Effector memory CD8-positive, alpha-beta T cell (primary cell): ENCODE measurements around the gene DQX1.

Experiments
- ATAC-seq: fragments of 150-1000 bp; cut with Tn5 transposase; replicated peaks from 2 replicates; pipeline ENCODE4 v1.10.0; 2021; ENCODE audit warnings: mild to moderate bottlenecking, moderate library complexity
- DNase-seq, 3 experiments: peaks; one replicate each; pipeline ENCODE4 v3.0.0; 2021
- H3K27ac Mint-ChIP-seq, 2 donors: one replicate each; pipeline ENCODE4 v1.8.0; 2022; ENCODE audit warnings: mild to moderate bottlenecking in 2 of 2, mixed read lengths in 2 of 2, moderate library complexity in 2 of 2
- H3K27me3 Mint-ChIP-seq, 2 donors: one replicate each; pipeline ENCODE4 v1.8.0; 2022; ENCODE audit warnings: mixed read lengths in 2 of 2
- H3K36me3 Mint-ChIP-seq: one replicate; pipeline ENCODE4 v1.8.0; 2022; ENCODE audit warnings: mild to moderate bottlenecking, moderate library complexity, mixed read lengths; ENCODE audit not compliant: insufficient read depth
- H3K4me1 Mint-ChIP-seq, 2 donors: one replicate each; pipeline ENCODE4 v1.8.0; 2022; ENCODE audit warnings: low read depth in 2 of 2, mixed read lengths in 2 of 2
- H3K4me3 Mint-ChIP-seq, 2 donors: one replicate each; pipeline ENCODE4 v1.8.0; 2022; ENCODE audit warnings: mild to moderate bottlenecking in 2 of 2, mixed read lengths in 2 of 2, moderate library complexity in 2 of 2
- H3K9me3 Mint-ChIP-seq, 2 donors: one replicate each; pipeline ENCODE4 v1.8.0; 2022; ENCODE audit warnings: mixed read lengths in 2 of 2

Gene DQX1

DNA sequence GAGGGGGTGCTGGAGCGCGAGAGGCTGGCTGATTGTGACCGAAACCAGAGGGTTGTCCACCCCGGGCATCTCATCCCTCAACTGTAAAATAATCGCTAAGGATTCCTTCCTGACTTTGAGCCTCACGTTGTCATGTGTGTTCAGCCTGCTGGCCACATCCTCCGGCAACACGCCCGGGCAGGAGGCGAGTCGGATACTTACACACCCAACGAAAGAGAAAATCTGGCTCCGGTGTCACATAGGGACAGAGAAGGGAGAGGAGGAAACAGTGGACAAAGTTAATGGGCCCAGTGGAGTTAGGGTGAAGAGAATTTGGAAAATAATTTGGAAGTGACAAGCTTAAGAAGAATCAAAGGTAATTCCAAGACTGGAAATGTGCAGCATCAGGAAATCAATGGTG lies 9.4 kb downstream of the DQX1 start:
- Mint-ChIP-seq H3K36me3 (peaks cover 12% of the 10 kb centered on the region), H3K27me3 (peaks cover 66 to 92% of the 10 kb centered on the region in 2 donors), H3K27ac (no peak overlapping the region), H3K4me3 (peak overlapping the region; percentile 72), H3K9me3 (no peaks in the 10 kb centered on the region), H3K4me1 (peaks cover 9 to 24% of the 10 kb centered on the region in 2 donors)
- ATAC-seq: no peak
- no peak for DNase-seq

DNA sequence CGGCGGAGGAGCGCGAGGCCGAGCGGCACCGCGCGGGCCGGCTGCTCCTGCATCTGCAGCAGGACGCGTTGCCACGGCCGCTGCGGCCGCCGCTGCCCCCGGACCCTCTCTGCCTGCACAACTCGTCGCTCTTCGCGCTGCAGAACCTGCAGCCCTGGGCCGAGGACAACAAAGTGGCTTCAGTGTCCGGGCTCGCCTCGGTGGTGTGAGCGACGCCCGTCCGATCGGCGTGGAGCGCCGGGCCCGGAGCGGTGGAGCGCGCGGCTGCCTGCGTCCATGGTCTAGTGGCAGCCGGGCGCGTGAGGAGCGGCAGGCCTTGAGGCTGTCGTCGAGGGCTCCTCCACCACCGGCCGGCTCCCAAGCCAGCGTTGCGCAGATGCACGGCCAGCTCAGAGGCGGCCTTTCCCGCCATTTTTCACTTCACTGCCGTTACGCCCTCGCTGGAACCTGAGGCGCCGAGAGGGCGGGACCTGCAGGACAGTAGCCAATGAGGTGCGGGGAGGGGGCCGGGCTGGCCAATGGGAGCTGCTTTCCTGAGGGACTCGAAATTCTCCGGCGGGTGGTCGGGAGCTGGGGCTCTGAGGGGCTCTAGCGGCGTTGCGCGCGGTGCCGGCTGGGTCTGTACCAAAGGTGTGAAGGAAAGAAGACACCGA lies 9.9 kb downstream of the DQX1 start:
- DNase-seq: peak in 2 of 3 experiments; percentile 45 to 46
- H3K27ac Mint-ChIP-seq: no peak overlapping the region

DNA sequence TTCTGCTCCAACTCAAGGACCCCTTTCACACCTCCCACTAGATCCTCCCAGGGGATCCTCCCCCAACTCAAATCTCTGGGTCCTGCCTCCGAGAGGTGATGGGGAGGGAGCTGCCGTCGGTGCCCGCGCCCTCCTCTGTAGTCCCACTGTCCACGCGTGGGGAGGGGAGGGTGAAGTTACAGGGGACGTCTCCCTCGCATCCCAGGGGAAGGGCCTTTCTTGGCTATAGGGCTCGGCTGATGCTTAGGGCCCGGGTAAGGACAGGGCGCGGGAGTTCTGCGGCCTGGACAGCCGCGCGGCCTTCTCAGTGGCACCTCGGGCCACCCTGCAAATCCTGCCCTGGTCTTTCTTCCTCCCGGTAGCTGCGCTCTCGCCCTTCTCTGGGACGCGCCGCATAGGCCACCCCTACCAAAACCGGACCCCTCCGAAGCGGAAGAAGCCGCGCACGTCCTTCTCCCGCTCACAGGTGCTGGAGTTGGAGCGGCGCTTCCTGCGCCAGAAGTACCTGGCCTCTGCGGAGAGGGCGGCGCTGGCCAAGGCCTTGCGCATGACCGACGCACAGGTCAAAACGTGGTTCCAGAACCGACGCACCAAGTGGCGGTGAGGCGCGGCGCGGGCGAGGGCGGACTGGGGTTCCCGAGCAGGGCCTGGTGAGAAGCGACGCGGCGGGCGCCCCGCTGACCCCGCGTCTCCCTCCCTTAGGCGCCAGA lies 10.6 kb downstream of the DQX1 start:
- peak; percentile 12 for ATAC-seq

More for the DNA sequence above, 9.9 kb downstream of the DQX1 start:
- no peaks in the 10 kb centered on the region for H3K9me3 Mint-ChIP-seq
- peaks cover 64 to 93% of the 10 kb centered on the region in 2 donors for H3K27me3 Mint-ChIP-seq
- H3K4me1 Mint-ChIP-seq: peaks cover 9 to 24% of the 10 kb centered on the region in 2 donors
- H3K36me3 Mint-ChIP-seq: peaks cover 12% of the 10 kb centered on the region
- peak; percentile 74 for ATAC-seq
- H3K4me3 Mint-ChIP-seq: peak overlapping the region; percentile 72

DNA sequence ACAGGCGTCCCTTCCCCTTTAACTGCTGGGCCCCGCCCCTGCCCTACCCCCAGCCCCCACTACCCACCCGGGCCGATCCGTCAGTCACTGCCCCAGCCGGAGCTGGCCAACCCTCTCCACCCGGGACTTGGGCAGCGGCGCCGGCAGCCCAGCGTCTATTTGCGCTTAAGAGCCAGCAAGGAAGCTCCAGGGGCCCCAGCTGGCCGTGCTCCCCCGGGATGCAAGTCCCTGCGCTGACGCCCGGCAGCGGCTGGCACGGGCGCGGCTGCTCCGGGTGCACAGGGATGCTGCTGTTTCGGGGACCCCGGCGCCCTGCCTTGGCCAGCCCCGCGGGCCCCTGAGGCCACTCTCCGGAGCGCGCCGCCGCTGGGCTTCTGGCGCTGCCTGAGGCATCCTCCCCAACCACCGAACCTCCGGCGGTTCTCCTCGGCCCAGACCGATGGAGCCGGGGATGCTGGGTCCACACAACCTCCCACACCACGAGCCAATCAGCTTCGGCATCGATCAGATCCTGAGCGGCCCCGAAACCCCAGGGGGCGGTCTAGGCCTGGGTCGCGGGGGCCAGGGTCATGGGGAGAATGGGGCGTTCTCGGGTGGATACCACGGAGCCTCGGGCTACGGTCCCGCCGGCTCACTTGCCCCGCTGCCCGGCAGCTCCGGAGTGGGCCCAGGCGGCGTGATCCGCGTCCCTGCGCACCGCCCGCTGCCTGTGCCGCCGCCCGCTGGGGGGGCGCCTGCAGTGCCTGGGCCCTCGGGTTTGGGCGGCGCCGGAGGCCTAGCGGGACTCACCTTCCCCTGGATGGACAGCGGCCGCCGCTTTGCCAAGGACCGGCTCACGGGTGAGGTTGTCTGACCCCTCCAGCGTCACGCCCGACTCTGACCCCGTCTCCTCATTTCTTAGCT lies 11.4 kb downstream of the DQX1 start, which contains the start of gene TLX2:
Gene TLX2 (plus strand): TSS at position 83 of the 903 bp plus-strand sequence. CDS start 357 bp downstream, at position 440.
- Mint-ChIP-seq H3K36me3 (peaks cover 12% of the 10 kb centered on the region), H3K27me3 (peaks cover 49 to 82% of the 10 kb centered on the region in 2 donors), H3K4me3 (peak within 1 kb of the TSS; percentile 72), H3K27ac (peak within 1 kb of the TSS in 1 of 2 donors; percentile 59), H3K4me1 (peaks cover 9 to 24% of the 10 kb centered on the region in 2 donors), H3K9me3 (no peaks in the 10 kb centered on the region)
- ATAC-seq (peak; percentile 32), DNase-seq (no peak)

More for the DNA sequence above, 10.6 kb downstream of the DQX1 start:
- Mint-ChIP-seq H3K9me3 (no peaks in the 10 kb centered on the region), H3K36me3 (peaks cover 12% of the 10 kb centered on the region), H3K4me1 (peaks cover 9 to 24% of the 10 kb centered on the region in 2 donors), H3K27me3 (peaks cover 57 to 90% of the 10 kb centered on the region in 2 donors), H3K27ac (peak overlapping the region in 1 of 2 donors; percentile 59), H3K4me3 (peak overlapping the region; percentile 72)
- no peak for DNase-seq

DNA sequence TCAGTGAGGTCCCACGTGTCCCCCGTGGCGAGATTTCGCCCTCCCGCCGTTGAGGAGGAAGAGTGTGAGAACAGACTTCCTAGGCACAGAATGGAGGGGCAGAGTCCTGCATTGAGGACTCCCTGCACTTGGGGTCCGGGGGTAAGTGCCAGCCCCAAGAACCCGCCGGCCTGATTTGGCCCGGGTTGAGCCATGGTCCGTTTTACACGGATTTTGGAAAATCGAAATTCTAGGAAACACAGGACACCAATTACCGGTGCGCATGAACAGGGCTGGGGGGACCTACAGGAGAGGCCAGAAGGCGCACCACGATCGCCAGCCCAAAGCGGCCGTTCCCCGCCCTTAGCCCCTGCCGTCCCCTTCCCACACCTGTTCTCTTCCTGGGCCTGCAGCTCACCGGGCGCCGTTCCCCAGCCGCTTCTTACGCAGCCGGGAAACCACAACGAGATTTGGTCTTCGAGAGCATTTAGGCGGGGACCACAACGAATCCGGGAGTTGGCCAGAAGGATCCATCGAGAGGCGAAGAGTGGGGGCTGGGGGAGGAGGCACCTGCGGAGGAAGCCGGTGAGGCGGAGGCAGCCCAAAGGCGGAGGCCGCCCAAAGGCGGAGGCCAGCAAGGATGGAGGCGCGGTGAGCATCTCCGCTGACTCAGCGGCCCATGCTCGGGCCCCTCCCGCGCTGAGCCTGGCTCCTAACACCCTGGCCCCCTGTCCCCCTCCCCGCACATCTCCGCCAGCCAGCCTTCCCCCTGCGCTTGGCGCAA lies 12.2 kb downstream of the DQX1 start:
- Mint-ChIP-seq H3K4me1 (peaks cover 9 to 24% of the 10 kb centered on the region in 2 donors), H3K27ac (no peak overlapping the region), H3K9me3 (no peaks in the 10 kb centered on the region), H3K4me3 (peak overlapping the region; percentile 50 to 59), H3K27me3 (peaks cover 41 to 73% of the 10 kb centered on the region in 2 donors), H3K36me3 (peaks cover 12% of the 10 kb centered on the region)
- DNase-seq (no peak), ATAC-seq (peak; percentile 15)

DNA sequence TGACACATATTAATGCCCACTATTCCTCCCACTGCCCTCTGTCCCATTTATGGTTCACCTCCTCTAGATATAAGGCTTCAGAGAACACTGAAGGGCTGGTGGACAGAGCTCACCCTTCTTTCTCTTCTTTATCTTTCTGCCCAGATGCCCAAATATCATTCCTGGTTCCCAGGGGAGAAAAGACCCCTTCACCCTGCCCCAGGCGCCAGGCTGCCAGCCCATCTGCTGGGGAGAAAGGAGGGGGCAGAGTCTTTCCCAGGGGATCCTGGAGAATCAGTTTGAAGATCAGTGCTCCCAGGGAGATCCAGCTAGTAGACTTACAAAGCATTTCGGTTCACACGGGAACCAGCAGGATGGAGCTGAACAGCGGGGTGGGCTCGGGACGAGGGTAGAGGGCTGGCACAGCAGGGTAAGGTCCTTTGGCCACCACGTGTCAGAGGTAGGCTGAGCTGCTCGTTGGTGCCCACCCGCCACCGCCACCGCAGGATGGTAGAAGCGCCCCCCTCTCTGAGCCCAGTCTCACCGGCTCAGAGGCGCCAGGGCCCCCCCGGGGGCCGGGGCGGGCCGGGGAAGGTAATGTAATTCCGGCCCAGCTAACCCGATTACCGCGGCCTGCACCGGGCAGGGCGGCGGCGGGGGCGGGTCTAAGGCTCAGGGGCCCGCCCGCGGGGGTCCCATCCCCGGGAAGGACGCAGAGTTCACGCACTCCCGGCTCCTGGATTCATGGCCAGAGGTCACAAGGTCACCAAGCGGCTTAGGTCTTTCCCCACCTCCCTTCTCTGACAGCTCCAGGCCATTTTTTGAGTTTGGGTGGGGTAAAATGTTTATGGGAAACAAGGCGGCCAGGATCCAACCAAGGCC lies 13.1 kb downstream of the DQX1 start:
- peaks cover 16 to 31% of the 10 kb centered on the region in 2 donors for H3K4me1 Mint-ChIP-seq
- H3K27me3 Mint-ChIP-seq: peaks cover 33 to 65% of the 10 kb centered on the region in 2 donors
- H3K9me3 Mint-ChIP-seq: no peaks in the 10 kb centered on the region
- peak overlapping the region; percentile 50 to 59 for H3K4me3 Mint-ChIP-seq
- DNase-seq (no peak), ATAC-seq (no peak)
- H3K27ac Mint-ChIP-seq: no peak overlapping the region
- H3K36me3 Mint-ChIP-seq: peaks cover 20% of the 10 kb centered on the region

DNA sequence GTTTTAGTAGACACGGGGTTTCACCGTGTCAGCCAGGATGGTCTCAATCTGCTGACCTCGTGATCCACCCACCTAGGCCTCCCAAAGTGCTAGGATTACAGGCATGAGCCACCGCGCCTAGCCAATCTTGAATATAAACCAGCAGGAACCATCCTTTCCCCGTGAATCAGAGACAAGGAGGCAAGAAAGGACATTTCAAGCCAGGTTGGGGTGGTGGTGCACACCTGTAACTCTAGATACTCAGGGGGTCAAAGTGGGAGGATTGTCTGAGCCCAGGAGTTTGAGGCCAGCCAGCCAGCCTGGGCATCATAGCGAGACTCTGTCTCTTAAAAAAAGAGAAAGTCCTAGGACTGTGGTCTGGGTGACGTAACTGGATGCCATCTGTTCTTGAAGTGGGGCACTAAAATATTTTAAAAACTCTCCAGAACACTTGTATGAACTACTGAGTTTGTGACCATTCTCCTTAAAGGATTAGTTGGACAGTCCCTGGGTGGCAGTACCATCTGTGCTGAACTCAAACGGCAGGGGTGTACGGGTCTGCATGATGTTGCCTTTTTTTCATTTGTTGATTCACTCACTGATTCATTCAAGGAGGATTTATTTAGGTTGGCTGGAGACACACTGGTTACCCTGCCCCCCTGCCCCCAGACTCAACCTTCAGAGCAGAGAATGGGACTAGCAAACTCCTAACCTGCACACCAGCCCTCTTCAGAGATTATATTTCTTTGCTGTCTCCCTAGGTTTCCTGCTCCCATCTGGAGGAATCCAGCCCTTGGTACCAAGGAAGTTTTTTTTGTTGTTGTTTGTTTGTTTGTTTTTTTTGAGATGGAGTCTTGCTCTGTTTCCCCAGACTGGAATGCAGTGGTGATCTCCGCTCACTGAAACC lies 14.7 kb downstream of the DQX1 start:
- no peak overlapping the region for H3K4me3 Mint-ChIP-seq
- DNase-seq (no peak), ATAC-seq (no peak)
- H3K9me3 Mint-ChIP-seq: no peaks in the 10 kb centered on the region
- no peak overlapping the region for H3K27ac Mint-ChIP-seq
- peaks cover 27 to 42% of the 10 kb centered on the region in 2 donors for H3K4me1 Mint-ChIP-seq
- H3K36me3 Mint-ChIP-seq: peaks cover 23% of the 10 kb centered on the region
- peaks cover 17 to 49% of the 10 kb centered on the region in 2 donors for H3K27me3 Mint-ChIP-seq

DNA sequence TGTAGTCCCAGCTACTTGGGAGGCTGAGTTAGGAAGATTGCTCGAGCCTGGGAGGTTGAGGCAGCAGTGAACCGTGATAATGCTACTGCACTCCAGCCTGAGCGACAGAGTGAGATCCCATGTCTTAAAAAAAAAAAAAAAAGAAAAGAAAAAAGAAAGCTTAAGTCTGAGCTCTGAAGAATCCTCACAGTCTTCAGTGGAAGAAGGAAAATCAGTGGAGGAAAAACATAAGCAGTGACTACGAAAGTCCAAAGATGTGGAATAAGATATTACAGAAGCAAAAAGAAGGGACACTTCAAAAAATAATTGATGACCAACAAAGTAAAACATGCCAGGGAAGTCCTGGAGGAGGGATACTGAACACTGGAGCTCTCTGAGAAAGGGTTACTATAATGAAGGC lies 15.8 kb downstream of the DQX1 start:
- no peak for ATAC-seq
- peaks cover 25 to 39% of the 10 kb centered on the region in 2 donors for H3K4me1 Mint-ChIP-seq
- no peak overlapping the region for H3K27ac Mint-ChIP-seq
- DNase-seq: no peak
- H3K36me3 Mint-ChIP-seq: peaks cover 29% of the 10 kb centered on the region
- H3K4me3 Mint-ChIP-seq: no peak overlapping the region
- peaks cover 10 to 39% of the 10 kb centered on the region in 2 donors for H3K27me3 Mint-ChIP-seq
- H3K9me3 Mint-ChIP-seq: no peaks in the 10 kb centered on the region

DNA sequence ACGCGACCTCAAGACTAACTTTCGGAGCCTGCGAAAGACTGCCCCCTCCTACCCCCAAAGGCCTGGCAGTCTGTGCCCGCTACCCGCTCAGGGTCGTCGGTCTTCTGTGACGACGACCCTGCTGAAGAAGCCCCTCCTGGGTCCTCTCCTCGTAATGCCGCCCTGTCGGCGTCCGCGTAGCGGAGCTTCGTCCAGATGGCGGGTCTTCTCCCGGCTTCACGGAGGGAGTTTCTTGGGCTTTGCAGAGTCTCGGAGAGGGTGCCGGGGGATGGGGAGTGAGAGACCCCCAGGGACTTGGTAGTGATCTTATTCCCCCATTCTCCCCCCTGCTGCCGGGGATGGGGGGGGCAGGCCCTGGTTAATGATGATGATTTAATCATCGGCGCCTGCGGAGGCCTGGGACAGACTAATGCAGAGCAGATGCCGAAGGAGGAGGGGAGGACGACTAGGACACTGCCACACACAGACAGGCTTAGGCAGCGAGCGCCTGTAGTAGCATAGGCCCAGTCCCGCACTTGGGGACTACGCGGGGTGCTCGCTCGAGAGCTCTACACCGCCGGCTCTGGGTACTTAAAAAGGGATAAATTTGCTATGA lies 18.0 kb downstream of the DQX1 start:
- DNase-seq: no peak
- Mint-ChIP-seq H3K4me1 (peaks cover 35 to 38% of the 10 kb centered on the region in 2 donors), H3K4me3 (peak overlapping the region; percentile 93 to 97), H3K27me3 (peaks cover 5 to 38% of the 10 kb centered on the region in 2 donors), H3K36me3 (peaks cover 42% of the 10 kb centered on the region), H3K9me3 (no peaks in the 10 kb centered on the region), H3K27ac (peak overlapping the region; percentile 99)
- peak; percentile 8 for ATAC-seq

DNA sequence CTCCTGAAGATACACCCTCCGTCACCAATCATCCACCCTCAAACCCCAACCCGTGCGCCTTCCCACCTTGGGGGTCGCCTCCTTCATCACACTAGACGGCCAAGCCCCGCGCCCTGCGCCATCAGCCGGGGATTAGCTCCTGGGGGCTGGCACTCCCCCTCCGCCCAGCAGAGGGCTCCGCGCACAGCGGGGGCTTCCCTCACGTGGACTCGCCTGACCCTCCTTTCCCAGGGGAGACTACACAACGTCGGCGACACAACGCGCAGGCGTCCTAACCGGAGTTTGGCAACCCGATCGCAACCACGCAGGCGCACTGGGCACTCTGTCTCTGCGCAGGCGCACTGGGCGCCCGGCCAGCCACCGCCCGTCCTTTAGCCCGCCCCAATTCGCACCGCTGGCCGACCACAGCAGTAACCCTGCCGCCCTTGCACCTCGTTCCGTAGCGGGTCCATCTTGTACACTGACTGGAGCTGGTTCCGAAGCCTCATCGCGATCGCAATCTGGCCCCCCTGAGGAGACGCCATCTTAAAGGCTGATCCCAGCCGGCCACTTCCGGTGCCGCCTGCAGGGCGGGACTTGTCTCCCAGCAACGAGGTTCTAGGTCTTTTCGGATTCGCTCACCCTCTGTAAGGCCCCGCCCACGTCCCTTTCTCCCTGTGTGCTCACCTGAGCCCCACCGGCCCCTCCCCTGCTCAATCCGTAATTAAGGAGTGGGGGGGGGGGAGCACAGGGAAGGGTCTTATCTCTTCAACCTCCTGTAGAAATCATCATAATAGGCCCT lies 18.7 kb downstream of the DQX1 start, which contains the start of gene PCGF1:
Gene PCGF1 (minus strand): TSS at position 551 of the 781 bp plus-strand sequence. CDS start 27 bp downstream, at position 524.
- Mint-ChIP-seq H3K4me1 (peaks cover 32 to 44% of the 10 kb centered on the region in 2 donors), H3K27ac (peak within 1 kb of the TSS; percentile 99)

More for the DNA sequence above, 18.7 kb downstream of the DQX1 start, which contains the start of gene PCGF1:
- ATAC-seq (peak; percentile 93), DNase-seq (peak; percentile 98 to 99 (median 99))
- H3K27me3 Mint-ChIP-seq: peaks cover 0 to 35% of the 10 kb centered on the region in 2 donors
- peak within 1 kb of the TSS; percentile 93 to 97 for H3K4me3 Mint-ChIP-seq
- no peaks in the 10 kb centered on the region for H3K9me3 Mint-ChIP-seq
- H3K36me3 Mint-ChIP-seq: peaks cover 39% of the 10 kb centered on the region
